Bronchial epithelial cell (primary cell): Measurements from ENCODE around the gene STAP1. TPM values are rescaled to one million over a fixed set of nuclear protein-coding genes. Genes with fewer than 3 reads are reported as not detected.

Source experiments
- DNase-seq: peaks from one replicate; pipeline ENCODE4 v3.0.0-alpha.2; 2010; ENCODE audit warnings: low read depth
- FAIRE-seq: peaks from 2 replicates; lab custom pipeline; 2011; peaks lifted over from hg19 to GRCh38; lab: Jason Lieb, UNC
- H3K27me3 ChIP-seq: 2 replicates; pipeline ENCODE4 v1.5.1; 2011; ENCODE audit warnings: low read length; ENCODE audit not compliant: control insufficient read depth, insufficient read depth
- H3K36me3 ChIP-seq: 2 replicates; pipeline ENCODE4 v1.5.1; 2011; ENCODE audit warnings: low read length; ENCODE audit not compliant: control insufficient read depth, insufficient read depth
- H3K4me3 ChIP-seq: 2 replicates; pipeline ENCODE4 v1.5.1; 2011; ENCODE audit warnings: mild to moderate bottlenecking, low read depth, low read length, control low read depth
- CTCF ChIP-seq: IDR thresholded peaks from 2 replicates; pipeline ENCODE4 v1.5.1; 2011; ENCODE audit warnings: mild to moderate bottlenecking, moderate library complexity, low read length, control low read depth, inconsistent platforms; ENCODE audit not compliant: insufficient read depth, severe bottlenecking
- total RNA-seq: library from RNA; depleted of rRNA; stranded (reverse); fragments of >200 nt; gene quantifications from 2 replicates; pipeline ENCODE4 v1.2.1, GENCODE V29; 2014

STAP1 gene
- total RNA-seq, 1 donor from 2014 or later: under 0.01 TPM

DNA sequence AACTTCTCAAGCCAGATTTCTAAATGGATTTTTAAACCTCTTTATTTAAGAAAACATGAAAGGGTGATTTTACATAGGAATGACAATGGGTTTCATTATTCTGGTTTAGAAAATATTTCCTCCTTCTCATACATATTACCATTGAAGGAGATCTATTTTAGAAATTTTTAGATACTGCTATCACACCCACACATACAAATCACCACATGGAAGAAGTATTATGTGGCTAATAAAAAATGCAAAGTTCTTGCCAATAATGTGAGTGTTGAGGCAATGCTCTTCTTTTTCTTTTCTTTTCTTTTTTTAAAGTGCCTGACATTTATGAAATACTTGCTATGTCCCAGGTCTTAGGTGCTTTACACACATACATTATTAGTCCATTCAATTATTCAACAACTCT is 6.8 kb downstream of the STAP1 start:
- H3K27me3 ChIP-seq: no peaks in the 10 kb centered on the region
- no peak for TF ChIP-seq CTCF
- H3K36me3 ChIP-seq: no peaks in the 10 kb centered on the region
- FAIRE-seq (no peak), DNase-seq (no peak)
- no peak overlapping the region for H3K4me3 ChIP-seq

DNA sequence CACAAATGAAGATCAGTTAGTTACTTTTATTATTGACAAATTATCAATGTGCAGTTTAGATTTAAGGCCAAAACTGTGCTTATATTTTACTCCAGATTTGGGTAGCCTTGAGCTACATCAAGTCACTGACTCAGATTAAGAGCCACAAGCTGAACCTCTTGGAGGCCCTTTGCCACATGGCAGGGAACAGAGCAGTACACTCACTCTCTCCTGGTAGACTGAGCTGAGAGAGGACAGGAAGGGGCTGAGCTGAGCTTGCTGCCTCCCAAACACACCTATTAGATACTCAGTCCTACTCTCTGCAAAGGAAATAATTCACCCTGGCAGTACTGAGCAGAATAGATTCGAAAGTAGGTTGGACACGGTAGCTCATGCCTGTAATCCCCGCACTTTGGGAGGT is 7.8 kb downstream of the STAP1 start:
- H3K27me3 ChIP-seq: no peaks in the 10 kb centered on the region
- FAIRE-seq (no peak), DNase-seq (no peak)
- H3K36me3 ChIP-seq: no peaks in the 10 kb centered on the region
- no peak for TF ChIP-seq CTCF
- H3K4me3 ChIP-seq: no peak overlapping the region

DNA sequence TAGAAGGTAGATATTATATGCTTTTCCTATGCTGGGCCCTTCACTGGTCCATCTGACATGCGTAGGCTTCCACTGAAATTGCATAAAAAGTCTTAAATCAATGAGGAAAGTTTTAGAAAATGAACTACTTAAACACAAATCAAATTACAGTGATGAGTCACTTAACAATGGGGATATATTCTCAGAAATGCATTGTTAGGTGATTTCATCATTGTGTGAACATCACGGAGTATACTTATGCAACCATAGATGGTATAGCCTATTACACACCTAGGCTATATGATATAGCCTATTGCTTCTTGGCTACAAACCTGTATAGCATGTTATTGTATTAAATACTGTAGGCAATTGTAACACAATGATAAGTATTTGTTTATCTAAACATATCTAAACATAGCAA is 10.3 kb downstream of the STAP1 start:
- no peaks in the 10 kb centered on the region for H3K36me3 ChIP-seq
- FAIRE-seq: no peak
- peak; percentile 94 for DNase-seq
- no peak for TF ChIP-seq CTCF
- H3K4me3 ChIP-seq: no peak overlapping the region
- no peaks in the 10 kb centered on the region for H3K27me3 ChIP-seq

DNA sequence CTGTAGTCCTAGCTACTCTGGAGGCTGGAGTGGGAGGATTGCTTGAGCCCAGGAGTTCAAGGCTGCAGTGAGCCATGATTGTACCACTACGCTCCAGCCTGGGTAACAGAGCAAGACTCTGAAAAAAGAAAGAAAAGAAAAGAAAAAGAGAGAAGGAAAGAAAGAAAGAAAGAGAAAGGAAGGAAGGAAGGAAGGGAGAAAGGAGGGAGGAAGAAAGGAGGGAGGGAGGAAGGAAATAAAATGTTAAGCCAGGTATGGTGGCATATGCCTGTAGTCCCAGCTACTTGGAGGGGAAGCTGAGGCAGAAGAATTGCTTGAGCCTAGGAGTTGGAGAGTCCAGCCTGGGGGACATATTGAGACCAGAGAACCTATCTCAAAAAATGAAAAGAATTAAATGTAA is 12.0 kb downstream of the STAP1 start:
- no peak for TF ChIP-seq CTCF
- no peaks in the 10 kb centered on the region for H3K36me3 ChIP-seq
- DNase-seq (no peak), FAIRE-seq (no peak)
- H3K27me3 ChIP-seq: no peaks in the 10 kb centered on the region
- H3K4me3 ChIP-seq: no peak overlapping the region

GRCh38 chr4:67571975-67572374 is 13.4 kb downstream of the STAP1 start:
- no peaks in the 10 kb centered on the region for H3K27me3 ChIP-seq
- FAIRE-seq (no peak), DNase-seq (no peak)
- TF ChIP-seq CTCF: no peak
- H3K4me3 ChIP-seq: no peak overlapping the region
- no peaks in the 10 kb centered on the region for H3K36me3 ChIP-seq

DNA sequence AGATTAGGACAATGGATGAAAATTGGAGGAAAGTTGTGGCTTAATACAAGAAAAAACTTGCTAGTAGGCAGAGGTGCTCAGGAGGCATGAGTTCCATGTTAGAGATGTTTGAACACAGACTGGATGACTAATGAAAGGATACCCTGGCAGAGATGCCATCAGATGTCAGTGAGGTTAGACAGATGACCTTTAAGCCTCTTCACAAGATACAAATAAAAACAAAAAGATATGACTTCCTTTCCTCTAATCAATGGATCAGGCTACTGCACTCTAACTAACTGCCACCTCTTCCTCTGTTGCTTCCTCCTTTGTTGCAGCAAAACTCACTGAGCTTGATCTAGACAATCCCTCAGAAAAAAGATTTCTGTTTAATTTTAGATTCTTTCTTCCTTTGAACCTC is 14.7 kb downstream of the STAP1 start:
- H3K36me3 ChIP-seq: no peaks in the 10 kb centered on the region
- FAIRE-seq (no peak), DNase-seq (peak; percentile 42)
- TF ChIP-seq CTCF: no peak
- no peaks in the 10 kb centered on the region for H3K27me3 ChIP-seq
- H3K4me3 ChIP-seq: no peak overlapping the region
